ENCODE results near the gene DCXR.

Gene DCXR

DNA sequence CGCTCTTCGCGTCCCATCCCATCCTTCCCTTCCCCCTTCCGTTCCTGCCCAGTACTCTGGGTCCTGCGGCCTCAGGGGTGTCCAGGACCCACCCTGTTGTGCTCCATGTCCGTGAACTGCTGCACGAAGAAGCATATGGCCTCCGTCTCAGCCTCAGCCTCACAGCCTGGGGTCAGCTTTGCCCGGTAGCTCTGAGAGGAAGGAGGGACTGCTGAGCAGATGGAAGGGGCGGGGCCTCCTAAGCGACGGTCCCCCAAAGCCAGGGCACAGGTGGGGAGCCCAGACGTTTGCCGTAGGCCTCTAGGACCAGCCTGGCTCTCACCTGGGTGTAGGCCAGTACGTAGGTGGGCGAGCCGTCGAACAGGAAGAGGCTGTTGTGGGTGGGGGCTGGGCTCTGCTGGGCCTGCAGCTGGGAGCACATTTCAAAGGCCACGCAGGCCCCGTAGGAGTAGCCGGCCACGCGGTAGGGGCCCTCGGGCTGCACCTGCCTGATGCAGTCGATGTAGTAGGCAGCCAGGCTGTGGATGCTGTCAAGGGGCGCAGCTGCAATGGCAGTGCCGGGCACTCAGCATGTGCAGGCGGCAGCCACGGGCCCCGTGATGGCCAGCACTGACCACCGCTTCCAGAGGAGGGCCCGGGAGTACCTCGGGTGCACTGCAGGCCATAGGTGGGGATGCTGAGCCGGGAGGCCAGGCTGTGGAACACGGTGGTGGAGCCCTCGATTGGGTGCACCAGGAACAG lies 42.7 kb upstream of the DCXR start:
- in situ Hi-C loops (cut with HindIII; ENCODE audit: low pct_unique_long_range_greater_than_20kb, low sequenced_read_pairs) = no loop called here
- TF ChIP-seq JUND (IDR thresholded peaks at IDR 0.05; ENCODE audit: low read depth) = no peak

DNA sequence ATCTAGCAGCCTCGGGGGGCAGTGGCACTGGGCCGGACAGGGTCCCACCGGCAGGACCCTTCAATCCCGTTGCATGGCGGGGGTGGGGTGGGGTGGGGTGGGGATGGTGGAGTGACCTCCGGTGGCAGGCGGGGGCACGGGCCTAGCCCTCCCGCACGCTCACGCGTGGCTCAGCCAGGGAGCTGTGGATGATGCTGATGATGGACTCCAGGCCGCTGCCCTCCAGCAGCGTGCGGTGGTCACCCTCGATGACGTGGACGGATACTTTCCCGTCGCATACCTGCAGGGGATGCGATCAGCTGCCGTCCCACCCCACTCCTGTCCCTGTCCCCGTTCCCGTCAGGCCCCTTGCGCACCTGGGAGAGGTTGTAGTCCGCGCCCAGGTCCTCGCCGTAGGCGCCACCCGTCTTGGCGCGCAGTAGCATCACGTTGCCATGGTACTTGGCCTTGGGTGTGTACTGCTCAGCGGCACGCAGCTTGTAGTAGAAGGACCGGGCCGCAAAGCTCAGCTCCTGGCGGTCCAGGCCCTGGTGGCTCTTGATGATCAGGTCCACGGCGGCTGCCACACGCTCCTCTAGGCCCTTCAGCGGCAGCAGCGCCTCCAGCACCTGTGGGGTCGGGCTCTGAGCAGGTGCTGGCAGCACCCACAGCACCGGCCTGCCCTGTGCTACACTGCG lies 41.6 kb upstream of the DCXR start:
- TF ChIP-seq JUND (IDR thresholded peaks at IDR 0.05; ENCODE audit: low read depth) = no peak
- no peak for DNase-seq (ENCODE audit: low read depth in 1 of 2, low spot score in 1 of 2)
- in situ Hi-C loops (cut with HindIII; ENCODE audit: low pct_unique_long_range_greater_than_20kb, low sequenced_read_pairs) = no loop called here

More for the DNA sequence above, 42.7 kb upstream of the DCXR start:
- no peak for DNase-seq (ENCODE audit: low read depth in 1 of 2, low spot score in 1 of 2)

DNA sequence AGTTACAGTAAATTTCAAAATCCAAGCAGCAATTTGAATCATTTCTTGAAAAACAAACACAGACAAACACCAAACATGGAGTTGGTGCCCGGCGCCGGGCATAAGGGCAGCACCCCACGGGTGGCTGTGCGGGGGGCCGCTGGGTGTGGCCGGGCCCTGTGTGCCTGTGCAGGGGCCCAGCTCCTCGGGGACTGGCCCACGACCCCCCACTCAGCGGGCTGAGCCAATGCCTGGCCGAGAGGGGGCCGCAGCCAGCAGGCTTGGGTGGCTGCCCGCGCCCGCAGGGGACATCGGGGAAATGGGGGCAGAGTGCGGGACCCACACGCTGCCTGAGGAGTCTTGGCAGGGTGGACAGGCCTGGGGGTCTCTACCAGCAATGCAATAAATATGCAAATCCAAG lies 40.9 kb upstream of the DCXR start:
- no peak for DNase-seq (ENCODE audit: low read depth in 1 of 2, low spot score in 1 of 2)

DNA sequence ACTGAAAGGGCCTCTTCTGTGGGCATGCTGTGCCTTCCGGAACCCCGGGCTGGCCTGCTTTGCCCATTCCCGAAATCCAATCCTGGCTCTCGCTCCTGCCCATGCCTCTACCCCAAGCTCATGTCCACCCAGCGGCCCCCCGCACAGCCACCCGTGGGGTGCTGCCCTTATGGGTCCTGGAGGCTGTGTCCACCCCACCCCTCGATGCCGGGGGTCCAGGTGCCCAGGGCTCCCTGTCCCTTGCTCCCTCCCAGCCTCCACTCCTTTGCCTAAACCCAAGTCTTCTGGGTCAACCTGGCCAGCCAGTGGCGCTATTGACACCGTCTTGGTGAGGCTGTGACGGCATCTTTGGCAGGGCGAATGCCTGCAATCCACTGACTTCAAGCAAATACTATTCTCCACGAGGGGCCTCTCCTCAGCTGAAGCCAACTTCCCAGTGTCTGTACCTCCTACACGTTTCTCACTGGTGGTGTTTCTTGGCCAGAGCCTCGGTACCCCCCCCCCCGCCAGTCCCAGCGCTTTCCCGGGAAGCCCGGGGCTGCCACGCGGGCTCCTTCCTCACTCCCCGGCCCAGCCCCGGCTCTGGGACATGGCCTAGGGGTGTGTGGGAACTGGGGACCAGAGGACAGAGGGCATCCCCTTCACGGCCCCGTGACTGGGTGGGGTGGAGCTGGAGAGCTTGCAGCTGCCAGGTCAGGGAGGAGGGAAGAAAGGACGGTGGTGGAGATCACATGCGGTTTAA lies 40.3 kb upstream of the DCXR start:
- DNase-seq (ENCODE audit: low read depth in 1 of 2, low spot score in 1 of 2) = peak in 1 of 2 experiments; percentile 48
- TF ChIP-seq JUND (IDR thresholded peaks at IDR 0.05; ENCODE audit: low read depth) = no peak
- in situ Hi-C loops (cut with HindIII; ENCODE audit: low pct_unique_long_range_greater_than_20kb, low sequenced_read_pairs) = no loop called here

More for the DNA sequence above, 40.9 kb upstream of the DCXR start:
- no peak for TF ChIP-seq JUND (IDR thresholded peaks at IDR 0.05; ENCODE audit: low read depth)
- in situ Hi-C loops (cut with HindIII; ENCODE audit: low pct_unique_long_range_greater_than_20kb, low sequenced_read_pairs) = no loop called here

DNA sequence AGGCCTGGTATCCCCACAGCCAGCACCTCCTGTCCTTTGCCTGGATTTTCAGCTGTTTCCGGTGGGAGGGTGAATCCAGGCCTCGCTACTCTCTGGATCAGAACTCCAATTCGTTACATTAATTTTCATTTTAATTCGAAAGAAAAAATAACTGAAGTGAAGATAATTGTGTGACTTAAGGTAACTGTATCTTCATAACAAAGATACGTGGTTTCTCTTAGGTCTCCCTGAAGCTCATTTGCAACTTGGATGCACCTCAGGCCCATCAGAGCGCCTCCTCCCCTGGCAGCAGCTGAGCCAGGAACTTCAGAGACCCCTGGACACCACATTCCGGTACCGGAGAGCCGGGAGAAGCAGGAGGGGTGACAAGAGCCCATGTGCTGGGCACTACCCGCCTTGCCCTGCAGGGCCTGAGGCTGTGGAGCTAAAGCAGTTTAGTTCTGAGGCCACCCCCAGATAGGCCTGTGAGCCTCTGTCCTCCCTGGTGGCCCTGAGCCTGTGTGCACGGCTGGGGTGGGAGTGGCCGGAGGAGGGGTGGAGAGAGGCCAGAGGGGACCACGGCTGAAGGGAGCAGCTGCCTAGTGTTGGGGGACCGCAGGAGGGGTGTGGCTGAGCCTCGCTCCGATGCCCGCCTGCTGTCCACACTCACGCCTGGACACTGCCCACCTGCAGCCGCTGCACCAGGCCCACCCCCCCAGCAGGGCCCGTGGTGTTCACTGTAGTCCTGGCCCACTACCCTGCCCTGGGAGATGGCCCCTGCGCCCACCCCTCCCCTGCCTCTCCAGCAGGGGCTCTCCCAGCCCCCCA lies 39.5 kb upstream of the DCXR start:
- no peak for DNase-seq (ENCODE audit: low read depth in 1 of 2, low spot score in 1 of 2)
- in situ Hi-C loops (cut with HindIII; ENCODE audit: low pct_unique_long_range_greater_than_20kb, low sequenced_read_pairs) = no loop called here
- no peak for TF ChIP-seq JUND (IDR thresholded peaks at IDR 0.05; ENCODE audit: low read depth)

DNA sequence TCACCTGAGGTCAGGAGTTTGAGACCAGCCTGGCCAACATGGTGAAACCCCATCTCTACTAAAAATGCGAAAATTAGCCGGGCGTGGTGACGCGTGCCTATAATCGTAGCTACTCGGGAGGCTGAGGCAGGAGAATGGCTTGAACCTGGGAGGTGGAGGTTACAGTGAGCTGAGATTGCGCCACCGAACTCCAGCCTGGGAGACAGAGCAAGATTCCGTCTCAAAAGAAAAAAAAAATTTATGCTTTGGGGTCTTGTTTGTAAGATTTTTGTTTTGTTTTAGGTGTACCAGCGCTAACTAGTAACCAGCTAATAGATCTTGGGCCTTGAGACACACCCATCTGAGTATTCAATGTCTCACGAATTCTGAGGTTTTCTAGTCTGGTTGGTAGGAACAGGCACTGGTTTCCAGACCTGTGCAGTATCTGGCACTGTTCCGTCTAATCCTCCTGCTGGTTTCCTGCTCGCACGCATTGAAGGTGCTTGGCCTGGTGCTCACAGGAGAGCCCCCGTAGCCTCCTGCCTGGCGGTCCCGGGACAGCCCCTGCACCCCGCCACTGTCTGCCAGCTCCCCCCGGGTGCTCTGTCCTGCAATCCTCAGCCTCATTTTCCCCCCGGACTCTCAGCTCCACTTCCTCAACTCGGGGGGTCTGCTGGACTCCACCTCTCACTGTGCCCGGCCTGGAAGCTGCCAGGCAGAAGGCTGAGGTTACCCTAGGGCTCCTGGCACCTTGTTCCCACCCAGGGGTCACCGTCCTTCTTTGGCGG lies 38.7 kb upstream of the DCXR start:
- DNase-seq (ENCODE audit: low read depth in 1 of 2, low spot score in 1 of 2) = peak in 1 of 2 experiments; percentile 48
- in situ Hi-C loops (cut with HindIII; ENCODE audit: low pct_unique_long_range_greater_than_20kb, low sequenced_read_pairs) = no loop called here
- 0 out of 2 replicates have a peak, but pooled peaks have one; percentile 24 for TF ChIP-seq JUND (IDR thresholded peaks at IDR 0.05; ENCODE audit: low read depth)

DNA sequence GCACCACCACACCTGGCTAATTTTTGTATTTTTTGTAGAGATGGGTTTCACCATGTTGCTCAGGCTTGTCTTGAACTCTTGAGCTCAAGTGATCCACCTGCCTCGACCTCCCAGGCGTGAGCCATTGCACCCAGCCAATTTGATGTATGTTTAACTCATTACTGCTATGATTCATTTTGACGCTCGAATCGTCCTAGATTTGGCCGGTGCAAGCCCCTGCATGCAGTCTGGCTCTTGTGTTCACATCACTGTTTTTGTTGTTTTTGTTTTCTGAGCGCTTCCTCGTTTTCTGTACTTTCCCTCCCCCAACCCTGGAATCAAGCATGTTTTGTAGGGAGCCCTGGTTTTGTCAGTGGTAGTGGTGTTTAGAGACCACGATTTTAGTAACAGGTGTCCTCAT lies 35.9 kb upstream of the DCXR start:
- in situ Hi-C loops (cut with HindIII; ENCODE audit: low pct_unique_long_range_greater_than_20kb, low sequenced_read_pairs) = no loop called here

DNA sequence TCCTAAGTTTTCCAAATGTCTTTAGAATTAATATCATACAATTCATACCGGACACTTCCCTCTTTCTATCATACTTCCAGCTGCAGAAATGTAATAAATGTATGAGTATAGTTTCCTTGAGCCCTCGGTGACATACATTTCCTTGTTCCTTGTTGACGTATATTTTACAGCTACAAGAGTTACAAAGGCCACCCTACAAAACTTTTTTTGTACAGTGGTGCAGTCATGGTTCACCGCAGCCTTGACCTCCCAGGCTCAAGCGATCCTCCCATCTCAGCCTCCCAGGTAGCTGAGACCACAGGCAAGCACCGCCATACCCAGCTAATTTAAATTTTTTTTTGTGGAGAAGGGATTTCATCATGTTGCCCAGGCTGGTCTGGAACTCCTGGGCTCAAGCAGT lies 35.3 kb upstream of the DCXR start:
- TF ChIP-seq JUND (IDR thresholded peaks at IDR 0.05; ENCODE audit: low read depth) = no peak
- no peak for DNase-seq (ENCODE audit: low read depth in 1 of 2, low spot score in 1 of 2)
- in situ Hi-C loops (cut with HindIII; ENCODE audit: low pct_unique_long_range_greater_than_20kb, low sequenced_read_pairs) = no loop called here

More for the DNA sequence above, 35.9 kb upstream of the DCXR start:
- TF ChIP-seq JUND (IDR thresholded peaks at IDR 0.05; ENCODE audit: low read depth) = no peak
- DNase-seq (ENCODE audit: low read depth in 1 of 2, low spot score in 1 of 2) = no peak

DNA sequence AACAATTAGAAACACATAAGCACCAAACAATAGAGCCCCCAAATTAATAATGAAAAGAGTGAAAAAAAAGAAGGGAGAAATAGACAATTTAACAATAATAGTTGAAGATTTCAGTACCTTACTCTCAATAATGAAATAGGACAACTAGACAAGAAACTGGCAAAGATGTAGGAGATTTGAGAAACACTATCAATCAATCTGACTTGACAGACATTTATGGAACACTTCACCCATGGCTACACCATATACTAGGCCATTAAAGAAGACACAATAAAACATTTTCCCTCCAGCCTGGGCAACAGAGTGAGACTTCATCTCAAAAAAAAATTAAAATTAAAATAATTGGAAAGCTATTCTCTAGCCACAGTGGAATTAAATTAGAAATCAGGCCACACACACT lies 33.1 kb upstream of the DCXR start:
- no peak for TF ChIP-seq JUND (IDR thresholded peaks at IDR 0.05; ENCODE audit: low read depth)
- in situ Hi-C loops (cut with HindIII; ENCODE audit: low pct_unique_long_range_greater_than_20kb, low sequenced_read_pairs) = no loop called here
- DNase-seq (ENCODE audit: low read depth in 1 of 2, low spot score in 1 of 2) = no peak

DNA sequence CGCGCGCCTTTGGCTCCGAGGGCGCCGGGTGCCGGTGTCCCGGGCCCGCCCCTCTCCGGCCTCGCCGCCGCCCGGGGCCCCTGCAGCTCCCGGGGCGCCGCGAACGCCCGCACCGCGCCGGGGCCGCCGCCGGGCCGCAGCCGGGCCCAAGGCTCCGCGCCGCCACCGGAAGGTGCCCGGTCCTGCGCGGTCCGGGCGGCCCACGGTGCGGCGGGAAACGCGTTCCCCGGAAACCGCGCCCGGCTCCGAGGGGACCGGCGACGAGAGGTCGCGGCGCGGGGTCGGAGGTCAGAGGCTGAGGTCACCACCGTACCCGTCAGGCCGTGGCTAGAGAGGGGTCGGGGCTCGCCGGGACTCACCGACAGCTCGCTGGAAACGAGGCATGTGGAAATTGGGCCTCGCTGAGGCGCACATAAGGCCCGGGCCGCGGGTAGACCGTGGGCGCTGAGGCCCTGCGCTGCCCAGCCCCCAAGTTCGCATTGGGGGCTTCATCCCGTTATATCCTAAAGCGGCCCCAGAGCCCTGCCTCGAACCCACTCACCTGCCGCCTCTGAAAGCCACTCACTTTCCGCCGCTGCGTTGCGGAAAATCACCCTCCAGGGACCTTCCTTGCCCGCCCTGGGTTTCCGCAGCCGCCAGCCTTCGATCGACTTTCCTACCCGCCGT lies 28.3 kb upstream of the DCXR start, which contains the start of gene DUS1L:
Gene DUS1L, minus strand, starts transcription at position 167 of the 666 bp plus-strand sequence. CDS start 745 bp downstream, outside the sequence.
- DNase-seq (ENCODE audit: low read depth in 1 of 2, low spot score in 1 of 2) = peak; percentile 70 to 75
- no peak for TF ChIP-seq JUND (IDR thresholded peaks at IDR 0.05; ENCODE audit: low read depth)
- in situ Hi-C loops (cut with HindIII; ENCODE audit: low pct_unique_long_range_greater_than_20kb, low sequenced_read_pairs) = no loop called here

DNA sequence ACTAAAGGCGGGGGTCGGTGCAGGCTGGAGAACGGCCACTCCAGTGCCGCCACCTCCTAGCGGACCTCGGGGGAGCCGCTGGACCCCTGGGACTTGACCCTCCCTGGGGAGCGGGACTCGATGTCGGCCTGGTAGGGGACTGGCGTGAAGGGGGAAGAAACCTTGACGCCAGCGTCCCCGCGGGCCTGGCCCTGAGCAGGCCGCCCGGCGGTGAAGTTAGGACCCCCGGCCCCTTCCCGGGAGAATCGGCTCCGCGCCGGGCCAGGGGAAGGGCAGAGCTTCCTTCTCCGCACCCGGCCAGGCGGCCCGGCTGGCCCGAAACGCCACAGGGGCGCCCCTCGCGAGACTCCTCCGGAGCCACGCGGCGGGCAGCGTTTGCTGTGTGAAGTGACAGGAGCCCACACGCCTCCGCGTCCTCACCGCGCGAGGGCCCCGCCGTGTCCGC lies 27.7 kb upstream of the DCXR start:
- TF ChIP-seq JUND (IDR thresholded peaks at IDR 0.05; ENCODE audit: low read depth) = no peak
- peak; percentile 49 to 64 for DNase-seq (ENCODE audit: low read depth in 1 of 2, low spot score in 1 of 2)
- in situ Hi-C loops (cut with HindIII; ENCODE audit: low pct_unique_long_range_greater_than_20kb, low sequenced_read_pairs) = no loop called here
